HCT116 (cell line): ENCODE results near the gene SCP2. TPM values are rescaled to one million over a fixed set of nuclear protein-coding genes. Genes with fewer than 3 reads are reported as not detected.

Experiments used
- ATAC-seq: fragments of 200-7000 bp; cut with Tn5 transposase; 2 replicates; pipeline ENCODE4 v1.9.1; 2020; ENCODE audit warnings: mild to moderate bottlenecking, moderate library complexity
- BruUV-seq: library from RNA; stranded (reverse); fragments of 400-500 nt; replicated peaks from 2 replicates; lab custom pipeline; 2021; lab: Mats Ljungman, UMichigan
- CTCF ChIA-PET: fragments of 300-600 bp; sonication (Branson Sonifier 250); formaldehyde crosslinking; loops from one replicate; lab custom pipeline; 2021; ENCODE audit warnings: antibody characterized with exemption; lab: Charles Lee
- POLR2A ChIA-PET: fragments of 300-600, 350-600 bp; sonication (Branson Sonifier 250); formaldehyde crosslinking; loops from one replicate; lab custom pipeline; 2021; ENCODE audit warnings: antibody characterized with exemption; lab: Charles Lee
- RAD21 ChIA-PET, 2 experiments: fragments of 300-600 bp; sonication (Branson Sonifier 250); formaldehyde crosslinking; loops; one replicate each; lab custom pipeline; 2023; ENCODE audit warnings: low total read pairs in 2 of 2; ENCODE audit not compliant: uncharacterized antibody in 2 of 2, unreplicated experiment in 2 of 2, low non-redundant PET in 1 of 2; lab: Charles Lee
- DNase-seq: peaks from one replicate; pipeline ENCODE4 v3.0.0-alpha.2; 2010; ENCODE audit warnings: low read depth, low spot score
- H2AFZ ChIP-seq: fragments of 200-600 bp; shearing (Covaris generic), sonication (generic); 2 replicates; pipeline ENCODE4 v1.6.1; 2017; ENCODE audit warnings: low read depth, mixed run types, mixed read lengths, antibody characterized with exemption, low read length; ENCODE audit not compliant: poor library complexity, severe bottlenecking
- H3K27ac ChIP-seq: 2 replicates; pipeline ENCODE4 v1.5.1; 2012; ENCODE audit warnings: low read depth, low read length
- H3K27me3 ChIP-seq: fragments of 200-600 bp; sonication (generic); 2 replicates; pipeline ENCODE4 v1.6.1; 2016; ENCODE audit warnings: mixed run types, low read length, mixed read lengths; ENCODE audit not compliant: insufficient read depth
- H3K36me3 ChIP-seq, 2 experiments: fragments of 200-500 bp in 1 of 2; fragments of 200-600 bp in 1 of 2; sonication (Bioruptor generic) in 1 of 2; sonication (generic) in 1 of 2; 2 replicates each; pipeline versions ENCODE4 v1.5.1 to v1.6.1; 2014 to 2016; ENCODE audit warnings: low read length in 2 of 2, inconsistent platforms in 1 of 2, mixed read lengths in 1 of 2, mixed run types in 1 of 2; ENCODE audit not compliant: insufficient read depth in 2 of 2, control insufficient read depth in 1 of 2
- H3K4me1 ChIP-seq, 2 experiments: fragments of 200-600 bp in 1 of 2; sonication (generic) in 1 of 2; 2 replicates each; pipeline versions ENCODE4 v1.5.1 to v1.6.1; 2012 to 2017; ENCODE audit warnings: low read length in 2 of 2, inconsistent platforms in 1 of 2, mild to moderate bottlenecking in 1 of 2, mixed read lengths in 1 of 2, mixed run types in 1 of 2, moderate library complexity in 1 of 2; ENCODE audit not compliant: insufficient read depth in 2 of 2, control insufficient read depth in 1 of 2
- H3K4me2 ChIP-seq: fragments of 200-600 bp; sonication (generic); 2 replicates; pipeline ENCODE4 v1.6.1; 2017; ENCODE audit warnings: mixed run types, low read length, mixed read lengths
- H3K4me3 ChIP-seq, 2 experiments: fragments of 200-600 bp in 1 of 2; sonication (generic) in 1 of 2; replicated peaks in 1 of 2; 2 replicates each; pipeline ENCODE4 v1.5.1; 2011 to 2016; ENCODE audit warnings: low read length in 2 of 2, control low read depth in 1 of 2, low read depth in 1 of 2, mild to moderate bottlenecking in 1 of 2, mixed read lengths in 1 of 2, mixed run types in 1 of 2
- H3K79me2 ChIP-seq: fragments of 200-600 bp; sonication (generic); 2 replicates; pipeline ENCODE4 v1.6.1; 2017; ENCODE audit warnings: mild to moderate bottlenecking, mixed run types, low read length, moderate library complexity, mixed read lengths; ENCODE audit not compliant: insufficient read depth
- H3K9ac ChIP-seq: fragments of 200-600 bp; sonication (generic); 2 replicates; pipeline ENCODE4 v1.6.1; 2016; ENCODE audit warnings: low read length, mixed read lengths
- H3K9me2 ChIP-seq: fragments of 200-600 bp; sonication (generic), shearing (Covaris generic); 2 replicates; pipeline ENCODE4 v1.6.1; 2017; ENCODE audit warnings: mixed run types, mild to moderate bottlenecking, moderate library complexity; ENCODE audit not compliant: insufficient read depth
- H3K9me3 ChIP-seq, 2 experiments: fragments of 200-500 bp in 1 of 2; fragments of 200-600 bp in 1 of 2; sonication (Bioruptor generic) in 1 of 2; sonication (generic) in 1 of 2; 2 replicates each; pipeline ENCODE4 v1.6.1; 2014 to 2017; ENCODE audit warnings: low read length in 2 of 2, mixed read lengths in 2 of 2, inconsistent platforms in 1 of 2, low read depth in 1 of 2, mild to moderate bottlenecking in 1 of 2, mixed run types in 1 of 2, moderate library complexity in 1 of 2; ENCODE audit not compliant: control insufficient read depth in 1 of 2, insufficient read depth in 1 of 2
- H4K20me1 ChIP-seq: fragments of 200-600 bp; sonication (generic), shearing (Covaris generic); 2 replicates; pipeline ENCODE4 v1.6.1; 2017; ENCODE audit warnings: mixed run types, mild to moderate bottlenecking, moderate library complexity; ENCODE audit not compliant: insufficient read depth
- ATF3 ChIP-seq: IDR thresholded peaks from 2 replicates; pipeline ENCODE4 v1.6.1; 2012
- CEBPB ChIP-seq: IDR thresholded peaks from 2 replicates; pipeline ENCODE4 v1.6.1; 2012; ENCODE audit warnings: low read depth
- EGR1 ChIP-seq: IDR thresholded peaks from 2 replicates; pipeline ENCODE4 v1.6.1; 2012; ENCODE audit warnings: low read depth
- ELF1 ChIP-seq: IDR thresholded peaks from 2 replicates; pipeline ENCODE4 v1.6.1; 2012; ENCODE audit warnings: low read depth, borderline replicate concordance
- EZH2 ChIP-seq: fragments of 200-600 bp; sonication (generic); IDR thresholded peaks from 2 replicates; pipeline ENCODE4 v1.6.1; 2017; ENCODE audit warnings: antibody characterized with exemption, mixed run types
- JUND ChIP-seq: IDR thresholded peaks from 2 replicates; pipeline ENCODE4 v1.6.1; 2012
- POLR2A ChIP-seq: IDR thresholded peaks from 2 replicates; pipeline ENCODE4 v1.7.0; 2011; ENCODE audit warnings: borderline replicate concordance; ENCODE audit not compliant: insufficient read depth, insufficient read length; ENCODE audit errors: extremely low read depth
- POLR2AphosphoS5 ChIP-seq: IDR thresholded peaks from 2 replicates; pipeline ENCODE4 v1.6.1; 2011; ENCODE audit warnings: mild to moderate bottlenecking, low read depth, low read length, moderate library complexity
- RAD21 ChIP-seq: IDR thresholded peaks from 2 replicates; pipeline ENCODE4 v1.6.1; 2012; ENCODE audit warnings: low read depth, mild to moderate bottlenecking
- REST ChIP-seq: IDR thresholded peaks from 2 replicates; pipeline ENCODE4 v1.6.1; 2012; ENCODE audit warnings: low read depth
- SIN3A ChIP-seq: IDR thresholded peaks from 2 replicates; pipeline ENCODE4 v1.6.1; 2012; ENCODE audit warnings: low read depth
- SP1 ChIP-seq: IDR thresholded peaks from 2 replicates; pipeline ENCODE4 v1.6.1; 2012; ENCODE audit warnings: low read depth
- TCF7L2 ChIP-seq: IDR thresholded peaks from 2 replicates; pipeline ENCODE4 v1.7.0; 2011; ENCODE audit warnings: borderline replicate concordance, inconsistent platforms; ENCODE audit not compliant: insufficient read depth, insufficient read length; ENCODE audit errors: extremely low read depth
- YY1 ChIP-seq: IDR thresholded peaks from 2 replicates; pipeline ENCODE4 v1.6.1; 2011; ENCODE audit warnings: low read length, low read depth, moderate library complexity, mild to moderate bottlenecking; ENCODE audit not compliant: insufficient replicate concordance; ENCODE audit errors: extremely low read depth
- ZBTB33 ChIP-seq: IDR thresholded peaks from 2 replicates; pipeline ENCODE4 v1.6.1; 2011; ENCODE audit warnings: mild to moderate bottlenecking, low read length, moderate library complexity; ENCODE audit not compliant: insufficient replicate concordance; ENCODE audit errors: extremely low read depth
- ZFX ChIP-seq: fragments of 450-650 bp; IDR thresholded peaks from 2 replicates; pipeline ENCODE4 v1.6.1; 2017
- ZNF274 ChIP-seq: fragments of 200-500 bp; sonication (Bioruptor generic); IDR thresholded peaks from 2 replicates; pipeline ENCODE4 v1.6.1; 2014; ENCODE audit warnings: mild to moderate bottlenecking, low read depth, low read length, inconsistent platforms
- intact Hi-C: fragments of 100-400 bp; cut with micrococcal nuclease; formaldehyde crosslinking; loops from 2 replicates; pipeline ENCODE4 v1.10.0; 2022
- total RNA-seq: library from RNA; stranded (reverse); gene quantifications from one replicate; pipeline ENCODE4 v1.2.1, GENCODE V29; 2021; ENCODE audit not compliant: unreplicated experiment
- TF ChIP-seq, protein P1 (sequence below): IDR thresholded peaks from 2 replicates; pipeline ENCODE4 v1.6.1; 2012
- TF ChIP-seq, protein P2 (sequence below), 3 experiments: fragments of 200-600 bp in 1 of 3; sonication (generic) in 1 of 3; IDR thresholded peaks in 2 of 3; conservative IDR thresholded peaks in 1 of 3; 2 replicates each; pipeline ENCODE4 v1.5.1; 2012 to 2017; ENCODE audit warnings: low read depth in 2 of 3, low read length in 2 of 3, antibody characterized with exemption in 1 of 3, borderline replicate concordance in 1 of 3, control low read depth in 1 of 3, mild to moderate bottlenecking in 1 of 3, mixed read lengths in 1 of 3, mixed run types in 1 of 3, moderate library complexity in 1 of 3; ENCODE audit not compliant: insufficient read depth in 1 of 3

The SCP2 gene
- total RNA-seq, 1 experiment from 2014 or later: 62.0 TPM

DNA sequence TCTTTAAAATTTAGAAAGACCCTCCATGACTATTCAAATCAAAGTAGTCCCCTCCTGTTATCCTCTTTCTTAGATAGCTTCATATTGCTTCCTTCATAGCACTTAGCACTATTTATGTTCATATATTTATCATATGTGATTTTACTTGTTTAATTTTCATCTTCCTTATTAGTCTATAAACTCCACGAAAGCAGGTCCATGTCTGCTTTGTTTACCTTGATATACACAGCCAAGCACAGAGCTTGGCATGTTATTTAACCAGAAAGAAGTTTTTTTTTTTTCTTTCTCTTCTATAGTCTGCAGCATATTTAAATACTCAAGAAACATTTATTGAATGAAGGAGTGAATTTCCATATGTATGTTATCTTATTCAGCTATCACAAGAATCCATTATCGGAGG is 36.0 kb downstream of the SCP2 start:
- BruUV-seq: no TSS peak
- H3K9me3 ChIP-seq: no peaks in the 10 kb centered on the region
- no peak for TF ChIP-seq ELF1
- TF ChIP-seq, protein P1, sequence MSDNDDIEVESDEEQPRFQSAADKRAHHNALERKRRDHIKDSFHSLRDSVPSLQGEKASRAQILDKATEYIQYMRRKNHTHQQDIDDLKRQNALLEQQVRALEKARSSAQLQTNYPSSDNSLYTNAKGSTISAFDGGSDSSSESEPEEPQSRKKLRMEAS: no peak
- no peak for TF ChIP-seq RAD21
- TF ChIP-seq EGR1: no peak
- TF ChIP-seq JUND: no peak
- TF ChIP-seq ZBTB33: no peak
- no peak for TF ChIP-seq CEBPB
- TF ChIP-seq, protein P2, sequence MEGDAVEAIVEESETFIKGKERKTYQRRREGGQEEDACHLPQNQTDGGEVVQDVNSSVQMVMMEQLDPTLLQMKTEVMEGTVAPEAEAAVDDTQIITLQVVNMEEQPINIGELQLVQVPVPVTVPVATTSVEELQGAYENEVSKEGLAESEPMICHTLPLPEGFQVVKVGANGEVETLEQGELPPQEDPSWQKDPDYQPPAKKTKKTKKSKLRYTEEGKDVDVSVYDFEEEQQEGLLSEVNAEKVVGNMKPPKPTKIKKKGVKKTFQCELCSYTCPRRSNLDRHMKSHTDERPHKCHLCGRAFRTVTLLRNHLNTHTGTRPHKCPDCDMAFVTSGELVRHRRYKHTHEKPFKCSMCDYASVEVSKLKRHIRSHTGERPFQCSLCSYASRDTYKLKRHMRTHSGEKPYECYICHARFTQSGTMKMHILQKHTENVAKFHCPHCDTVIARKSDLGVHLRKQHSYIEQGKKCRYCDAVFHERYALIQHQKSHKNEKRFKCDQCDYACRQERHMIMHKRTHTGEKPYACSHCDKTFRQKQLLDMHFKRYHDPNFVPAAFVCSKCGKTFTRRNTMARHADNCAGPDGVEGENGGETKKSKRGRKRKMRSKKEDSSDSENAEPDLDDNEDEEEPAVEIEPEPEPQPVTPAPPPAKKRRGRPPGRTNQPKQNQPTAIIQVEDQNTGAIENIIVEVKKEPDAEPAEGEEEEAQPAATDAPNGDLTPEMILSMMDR (IDR thresholded peaks at IDR 0.05 in 2 of 3, conservative IDR thresholded peaks at IDR 0.05 in 1 of 3; ENCODE audit: borderline replicate concordance in 1 of 3, insufficient read depth in 1 of 3, low read depth in 2 of 3, low read length in 2 of 3): no peak
- no peak for TF ChIP-seq ATF3
- no peak for TF ChIP-seq REST
- TF ChIP-seq ZNF274: no peak
- no peak for TF ChIP-seq YY1
- TF ChIP-seq TCF7L2: no peak
- TF ChIP-seq POLR2A: no peak
- TF ChIP-seq ZFX: no peak
- TF ChIP-seq POLR2AphosphoS5: no peak
- no peak for TF ChIP-seq SIN3A
- TF ChIP-seq EZH2: no peak
- TF ChIP-seq SP1: no peak
- no peak overlapping the region for H2AFZ ChIP-seq
- RAD21 ChIA-PET: interaction anchor here in 1 of 2 experiments (0.6 kb wide), 1 partner anchor 59 kb away, joined by 3 read pairs; no protein-coding TSS in a partner anchor
- no peak overlapping the region for H3K9ac ChIP-seq
- ATAC-seq (no peak), DNase-seq (no peak)
- CTCF ChIA-PET: no interaction called here
- H3K4me1 ChIP-seq: no peaks in the 10 kb centered on the region
- no peaks in the 10 kb centered on the region for H3K36me3 ChIP-seq
- intact Hi-C loops: no loop called here
- no peaks in the 10 kb centered on the region for H3K9me2 ChIP-seq
- no peaks in the 10 kb centered on the region for H4K20me1 ChIP-seq
- H3K79me2 ChIP-seq: no peaks in the 10 kb centered on the region
- H3K27ac ChIP-seq: no peak overlapping the region
- no peak overlapping the region for H3K4me3 ChIP-seq
- no peaks in the 10 kb centered on the region for H3K27me3 ChIP-seq
- H3K4me2 ChIP-seq: no peak overlapping the region
- POLR2A ChIA-PET: no interaction called here
